ENCODE results near the gene ASXL3.
A peak's percentile ranks its signal among the peaks of the same experiment; 100 is the strongest.

The ASXL3 gene

GRCh38 chr18:33580546-33580945 is 2.5 kb downstream of the ASXL3 start:
- DNase-seq: no peak
- intact Hi-C loops (cut with DNase I): loop anchor here (5.0 kb wide), 1 partner anchor 167 kb away; no protein-coding TSS in a partner anchor

DNA sequence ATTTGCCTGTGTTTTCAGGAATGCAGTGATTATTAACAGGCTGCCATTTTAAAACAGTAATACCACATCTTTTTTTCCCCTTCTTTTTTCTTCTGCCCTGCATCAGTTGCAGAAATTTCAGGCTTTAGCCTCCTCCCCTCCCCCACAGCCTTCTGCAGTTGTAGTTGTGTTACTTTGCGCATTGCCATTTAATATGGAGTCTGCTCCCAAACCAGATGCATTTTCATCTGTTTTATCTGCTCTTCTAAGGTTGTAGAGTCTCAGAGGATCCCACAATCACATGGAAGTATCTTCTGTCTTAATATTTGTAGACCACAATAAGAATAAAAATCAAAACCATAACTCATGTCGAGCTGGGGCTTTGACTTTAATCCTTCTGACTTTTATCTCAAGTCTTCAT is 3.8 kb downstream of the ASXL3 start:
- intact Hi-C loops (cut with DNase I): loop anchor here (5.0 kb wide), 1 partner anchor 165 kb away; no protein-coding TSS in a partner anchor
- DNase-seq: peak in 3 of 10 donors; percentile 17 to 37 (median 19)

GRCh38 chr18:33583901-33584300 is 5.9 kb downstream of the ASXL3 start:
- intact Hi-C loops (cut with DNase I): loop anchor here (5.0 kb wide), 1 partner anchor 163 kb away; no protein-coding TSS in a partner anchor
- no peak for DNase-seq

DNA sequence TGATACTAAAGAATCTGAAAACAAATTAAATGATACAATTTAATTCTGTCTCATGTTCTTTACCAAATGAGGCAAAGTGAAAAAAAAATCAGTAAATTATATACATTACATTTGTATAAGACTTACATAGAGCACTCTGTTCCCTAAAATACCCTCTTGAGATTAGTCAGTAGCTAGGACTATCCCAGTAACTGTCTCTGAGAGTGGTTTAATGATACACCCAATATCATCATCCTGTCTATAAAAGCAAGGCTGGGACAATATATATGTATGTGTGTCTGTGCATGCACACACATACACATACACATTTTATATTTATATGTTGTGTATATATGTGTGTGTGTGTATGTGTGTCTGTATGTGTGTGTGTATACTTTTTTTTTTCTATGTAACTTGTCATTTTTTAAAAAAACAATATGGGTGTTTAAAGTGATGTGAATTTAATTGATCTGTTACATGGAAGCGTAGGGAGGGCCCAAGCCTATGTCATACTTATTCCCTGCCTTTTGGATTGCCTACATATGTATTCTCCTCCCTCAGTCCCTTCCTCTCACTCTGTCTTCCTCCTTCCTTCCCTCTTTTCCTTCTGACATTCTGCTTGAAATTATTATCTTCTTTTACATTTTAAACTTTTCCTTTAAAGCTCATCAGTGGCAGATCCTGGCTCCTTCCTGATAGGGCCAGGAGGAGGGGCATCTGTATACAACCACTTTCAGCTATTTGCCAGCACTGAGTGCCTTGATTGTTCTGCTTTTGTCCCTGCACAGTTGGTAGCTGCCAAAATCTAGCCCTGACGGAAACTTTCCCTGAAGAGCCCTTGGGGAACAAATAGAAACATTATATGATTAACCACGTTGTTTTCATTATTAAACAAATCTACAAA is 6.8 kb downstream of the ASXL3 start:
- intact Hi-C loops (cut with DNase I): loop anchor here (5.0 kb wide), 1 partner anchor 163 kb away; no protein-coding TSS in a partner anchor
- DNase-seq: peak in 3 of 10 donors; percentile 16 to 61 (median 32)

DNA sequence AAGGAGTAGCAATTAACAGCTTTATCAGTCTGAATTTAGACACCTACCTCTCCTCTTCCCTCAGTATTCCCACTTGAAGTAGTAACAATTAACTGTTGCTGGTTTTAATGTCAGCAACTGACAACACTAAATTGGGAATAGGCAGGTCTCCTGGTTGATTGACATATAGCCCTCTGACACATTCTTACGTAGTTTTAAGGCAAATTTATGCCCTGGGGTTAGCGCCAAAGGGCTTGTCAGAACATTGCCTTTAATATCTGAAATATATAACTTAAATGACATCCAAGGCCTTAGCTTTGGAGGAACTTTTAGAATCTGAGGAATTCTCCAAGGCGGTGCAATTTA is 7.4 kb downstream of the ASXL3 start:
- DNase-seq: no peak
- intact Hi-C loops (cut with DNase I): no loop called here

GRCh38 chr18:33588361-33588760 is 10.3 kb downstream of the ASXL3 start:
- DNase-seq: no peak
- intact Hi-C loops (cut with DNase I): no loop called here

DNA sequence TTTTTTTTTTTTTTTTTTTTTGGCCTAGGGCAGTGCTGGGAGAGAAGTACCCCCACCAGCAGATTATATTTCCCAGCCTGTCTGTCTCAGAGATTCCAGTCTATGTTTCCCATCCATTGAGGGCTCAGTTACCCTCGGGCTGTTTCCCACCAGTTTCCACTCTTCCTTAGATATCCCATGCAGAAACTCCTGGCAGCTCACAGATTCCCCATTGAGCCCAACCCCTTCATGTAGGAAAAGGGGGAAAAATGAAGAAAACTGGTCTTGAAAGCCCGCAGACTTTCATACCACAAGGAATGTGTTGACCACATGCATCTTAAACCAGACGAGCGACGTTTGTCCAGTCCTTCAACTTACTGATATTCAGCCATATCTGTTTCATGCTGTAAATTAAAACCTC is 15.2 kb downstream of the ASXL3 start:
- DNase-seq: no peak
- intact Hi-C loops (cut with DNase I): no loop called here

GRCh38 chr18:33594799-33595198 is 16.8 kb downstream of the ASXL3 start:
- no peak for DNase-seq
- intact Hi-C loops (cut with DNase I): no loop called here

DNA sequence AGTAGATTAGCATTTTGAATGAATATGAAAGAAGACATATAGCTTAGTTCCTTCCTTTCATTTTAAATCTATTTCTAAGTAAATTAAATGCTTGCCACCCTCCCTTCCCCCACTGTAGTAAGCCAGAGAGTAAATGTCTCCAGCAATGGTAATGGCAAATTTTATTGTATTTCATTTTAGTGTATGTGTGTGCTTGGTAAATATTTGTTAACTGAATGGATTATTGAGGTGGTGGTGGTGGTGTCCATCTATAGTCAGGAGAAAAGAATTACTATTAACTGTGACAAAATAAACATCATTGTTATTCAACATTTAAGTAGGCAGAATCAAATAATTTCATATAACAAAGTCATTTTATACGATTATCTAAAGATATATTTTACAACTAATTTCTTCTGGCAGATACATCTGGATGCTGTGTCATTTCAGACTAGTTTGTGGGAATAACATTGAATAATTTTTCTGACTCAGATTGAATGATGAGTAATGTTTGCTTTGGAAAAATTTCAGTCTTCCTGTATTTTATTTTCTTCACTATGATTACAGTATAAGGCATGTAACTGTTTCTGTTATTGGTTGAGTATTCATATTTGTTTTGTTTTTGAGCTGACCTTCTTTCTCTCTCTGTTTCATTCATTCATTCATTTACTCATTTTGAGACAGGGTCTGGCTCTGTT is 18.3 kb downstream of the ASXL3 start:
- intact Hi-C loops (cut with DNase I): no loop called here
- DNase-seq: no peak

- DNase-seq: no peak
- intact Hi-C loops (cut with DNase I): no loop called here
These were observed 22.8 kb downstream of the ASXL3 start for GRCh38 chr18:33600846-33601245.

DNA sequence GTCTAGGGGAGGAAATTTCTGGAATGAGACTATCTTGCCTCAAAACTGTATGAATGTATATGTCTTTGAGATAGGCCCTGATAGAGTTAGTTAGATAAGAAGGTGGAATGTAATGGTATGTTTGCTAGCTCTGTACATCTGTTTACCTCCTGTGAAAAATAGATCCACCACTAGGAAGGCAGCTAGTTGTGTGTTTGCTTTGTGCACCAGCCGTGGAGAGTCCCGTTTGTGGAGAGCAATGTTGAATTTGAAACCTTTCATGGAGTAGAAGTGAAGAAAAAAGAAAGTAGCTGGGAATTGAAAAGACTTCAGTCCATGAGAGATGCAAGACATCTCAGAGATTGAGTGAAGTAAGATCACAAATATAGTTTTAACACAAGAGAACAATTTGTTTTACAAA is 25.4 kb downstream of the ASXL3 start:
- no peak for DNase-seq
- intact Hi-C loops (cut with DNase I): no loop called here

- intact Hi-C loops (cut with DNase I): no loop called here
- DNase-seq: no peak
These were observed 27.2 kb downstream of the ASXL3 start for GRCh38 chr18:33605250-33605649.

DNA sequence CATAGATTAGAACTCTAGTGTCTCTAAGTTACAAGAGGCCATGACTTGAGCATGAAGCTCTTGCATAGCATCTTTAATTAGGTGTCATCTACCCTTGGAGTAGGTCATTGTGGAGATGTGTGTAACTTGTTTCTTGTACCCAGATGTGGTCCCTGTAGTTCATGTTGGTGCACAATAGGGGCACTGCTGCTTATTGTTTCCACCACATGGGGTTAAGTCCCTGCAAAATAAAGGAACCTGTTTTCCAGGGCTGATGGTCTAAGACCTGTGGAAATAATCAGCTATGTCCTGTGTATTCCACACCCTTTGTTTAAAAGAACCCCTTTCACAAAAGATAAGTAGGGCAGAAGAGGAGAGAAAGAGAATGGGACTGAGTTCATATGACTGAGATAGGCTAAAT is 28.6 kb downstream of the ASXL3 start:
- no peak for DNase-seq
- intact Hi-C loops (cut with DNase I): no loop called here

DNA sequence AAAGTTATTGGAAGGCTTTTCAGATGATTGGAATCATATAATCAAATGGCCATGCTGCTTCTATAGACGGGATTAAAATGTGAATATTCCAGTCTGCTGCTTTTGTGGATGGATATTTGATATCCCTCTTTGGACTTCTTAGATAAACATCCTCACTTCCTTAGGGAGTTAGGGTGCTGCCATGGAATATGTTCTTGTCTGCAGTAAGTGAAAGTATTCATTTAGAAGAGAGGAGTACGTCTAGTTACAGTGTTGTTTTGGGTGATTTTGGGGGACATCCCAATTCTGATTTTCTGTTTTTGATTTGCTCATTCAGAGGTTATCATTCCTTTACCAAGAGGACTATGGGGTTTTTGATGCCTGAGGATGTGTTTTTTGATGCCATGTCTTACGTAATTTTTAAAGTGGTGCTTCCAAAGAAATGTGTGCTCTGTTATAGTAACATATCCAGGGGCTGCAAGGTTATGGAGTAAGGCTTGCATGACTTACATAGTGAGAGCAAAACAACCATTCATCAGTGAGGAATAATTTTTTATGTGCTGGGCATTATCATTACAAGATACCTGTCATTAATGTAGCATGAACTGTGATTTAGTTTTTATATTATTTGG is 33.6 kb downstream of the ASXL3 start:
- DNase-seq: no peak
- intact Hi-C loops (cut with DNase I): no loop called here

DNA sequence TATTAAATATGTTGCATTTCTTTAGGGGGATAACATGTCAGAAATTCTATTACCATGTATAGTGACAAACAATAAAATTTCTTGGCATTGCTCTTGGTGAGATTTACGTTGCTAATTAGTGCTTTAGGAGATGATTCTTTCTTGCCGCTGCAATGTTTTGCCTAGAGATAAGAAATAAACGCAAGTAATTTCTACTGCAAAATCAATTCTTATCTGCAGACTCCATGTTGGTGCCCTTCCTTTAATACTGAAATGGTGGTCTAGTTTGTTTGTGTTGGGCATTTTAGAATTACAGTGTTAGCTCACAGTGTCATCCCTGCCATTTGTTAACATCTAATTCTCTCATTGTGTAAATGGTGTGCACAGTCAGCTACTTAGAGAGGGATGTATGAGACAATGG is 34.6 kb downstream of the ASXL3 start:
- intact Hi-C loops (cut with DNase I): no loop called here
- no peak for DNase-seq

GRCh38 chr18:33616556-33616955 is 38.5 kb downstream of the ASXL3 start:
- no peak for DNase-seq
- intact Hi-C loops (cut with DNase I): no loop called here

GRCh38 chr18:33627114-33627513 is 49.1 kb downstream of the ASXL3 start:
- intact Hi-C loops (cut with DNase I): no loop called here
- DNase-seq: no peak

DNA sequence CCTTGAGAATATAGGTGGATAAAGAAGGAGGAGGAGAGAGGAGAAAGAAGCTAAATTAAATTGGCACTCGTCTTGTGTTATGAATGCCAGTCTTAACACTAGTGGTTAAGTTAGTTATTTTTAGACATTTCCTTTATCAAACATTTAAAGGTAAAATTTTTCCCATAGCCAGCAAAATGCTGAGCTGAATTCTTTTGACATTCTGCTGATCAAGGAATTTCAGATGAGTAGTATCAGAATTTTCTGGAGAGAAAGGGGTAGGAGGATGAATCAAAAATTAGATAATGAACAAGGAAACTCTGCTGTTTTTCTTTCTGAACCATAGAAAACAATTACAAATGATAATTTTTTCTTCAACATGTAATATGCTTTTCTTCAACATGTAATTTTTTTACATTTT is 52.5 kb downstream of the ASXL3 start:
- intact Hi-C loops (cut with DNase I): no loop called here
- DNase-seq: no peak

DNA sequence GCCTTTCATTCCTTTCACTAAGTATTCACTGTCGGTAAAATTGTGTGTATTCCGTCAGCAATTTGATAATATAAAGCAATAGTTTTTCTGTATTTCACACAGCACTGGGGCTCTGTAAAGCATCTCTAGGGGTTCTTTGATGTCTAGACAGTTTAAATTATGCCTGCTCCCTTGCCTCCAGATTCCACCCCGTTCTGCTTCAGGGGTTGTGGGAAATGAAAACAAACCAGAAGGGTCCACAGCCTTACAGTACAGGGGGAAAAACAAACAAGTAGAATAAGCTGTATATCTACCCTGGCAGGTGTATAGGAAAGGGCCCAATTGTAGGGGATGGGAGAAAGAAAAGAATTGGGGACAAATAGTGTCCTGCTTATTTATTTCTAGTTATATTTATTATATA is 63.1 kb downstream of the ASXL3 start:
- intact Hi-C loops (cut with DNase I): no loop called here
- DNase-seq: no peak

- DNase-seq: no peak
- intact Hi-C loops (cut with DNase I): no loop called here
These were observed 66.5 kb downstream of the ASXL3 start for GRCh38 chr18:33644494-33644893.

- DNase-seq: no peak
- intact Hi-C loops (cut with DNase I): no loop called here
These were observed 69.3 kb downstream of the ASXL3 start for GRCh38 chr18:33647365-33647764.
